ENCODE results near the gene LRRC27.

Gene LRRC27

GRCh38 chr10:132357286-132358058, 25.5 kb downstream of the LRRC27 start:
- H3K4me3 ChIP-seq (replicated peaks; ENCODE audit: low read depth, low read length): no peak overlapping the region
- TF ChIP-seq CTCF (IDR thresholded peaks at IDR 0.05; ENCODE audit: low read depth, low read length, missing control alignments): no peak
- no peak for DNase-seq (ENCODE audit: extremely low read depth, low read depth)

GRCh38 chr10:132359305-132360040, 27.5 kb downstream of the LRRC27 start:
- no peak for DNase-seq (ENCODE audit: extremely low read depth, low read depth)
- no peak for TF ChIP-seq CTCF (IDR thresholded peaks at IDR 0.05; ENCODE audit: low read depth, low read length, missing control alignments)
- H3K4me3 ChIP-seq (replicated peaks; ENCODE audit: low read depth, low read length): no peak overlapping the region

- H3K4me3 ChIP-seq (replicated peaks; ENCODE audit: low read depth, low read length): no peak overlapping the region
- DNase-seq (ENCODE audit: extremely low read depth, low read depth): no peak
- TF ChIP-seq CTCF (IDR thresholded peaks at IDR 0.05; ENCODE audit: low read depth, low read length, missing control alignments): peak; percentile 75
Observed at GRCh38 chr10:132360766-132361447, 28.9 kb downstream of the LRRC27 start.

- DNase-seq (ENCODE audit: extremely low read depth, low read depth): no peak
- TF ChIP-seq CTCF (IDR thresholded peaks at IDR 0.05; ENCODE audit: low read depth, low read length, missing control alignments): no peak
- H3K4me3 ChIP-seq (replicated peaks; ENCODE audit: low read depth, low read length): no peak overlapping the region
Observed at GRCh38 chr10:132361581-132362101, 29.6 kb downstream of the LRRC27 start.

GRCh38 chr10:132362151-132362611, 30.2 kb downstream of the LRRC27 start:
- no peak overlapping the region for H3K4me3 ChIP-seq (replicated peaks; ENCODE audit: low read depth, low read length)
- TF ChIP-seq CTCF (IDR thresholded peaks at IDR 0.05; ENCODE audit: low read depth, low read length, missing control alignments): no peak
- no peak for DNase-seq (ENCODE audit: extremely low read depth, low read depth)

GRCh38 chr10:132363376-132363775, 31.4 kb downstream of the LRRC27 start:
- no peak for DNase-seq (ENCODE audit: extremely low read depth, low read depth)
- no peak for TF ChIP-seq CTCF (IDR thresholded peaks at IDR 0.05; ENCODE audit: low read depth, low read length, missing control alignments)
- no peak overlapping the region for H3K4me3 ChIP-seq (replicated peaks; ENCODE audit: low read depth, low read length)

All from HFF-Myc (cell line).